Mesenchymal stem cell (in vitro differentiated cells and primary cell): Measurements from ENCODE around the gene ARHGEF4.

Experiments
- DNase-seq: peaks from one replicate; pipeline ENCODE4 v3.0.0-alpha.2; 2013
- H2AFZ ChIP-seq: one replicate; pipeline ENCODE4 v1.6.1; 2013; ENCODE audit warnings: low read depth, mild to moderate bottlenecking, control low read depth, inconsistent platforms, low read length, moderate library complexity
- H2AK5ac ChIP-seq: 2 replicates; pipeline ENCODE4 v1.6.1; 2013; ENCODE audit warnings: low read length, moderate library complexity, mild to moderate bottlenecking, inconsistent platforms; ENCODE audit not compliant: severe bottlenecking
- H2BK120ac ChIP-seq: one replicate; pipeline ENCODE4 v1.6.1; 2013; ENCODE audit warnings: low read depth, mild to moderate bottlenecking, inconsistent platforms, low read length, moderate library complexity
- H2BK12ac ChIP-seq, 2 experiments: one replicate each; pipeline ENCODE4 v1.6.1; 2013; ENCODE audit warnings: inconsistent platforms in 2 of 2, low read length in 2 of 2, mild to moderate bottlenecking in 2 of 2, moderate library complexity in 2 of 2, control low read depth in 1 of 2
- H2BK15ac ChIP-seq: one replicate; pipeline ENCODE4 v1.6.1; 2013; ENCODE audit warnings: mild to moderate bottlenecking, low read depth, inconsistent platforms; ENCODE audit not compliant: poor library complexity, severe bottlenecking
- H2BK5ac ChIP-seq: 2 replicates; pipeline ENCODE4 v1.6.1; 2013; ENCODE audit warnings: low read depth, mild to moderate bottlenecking, low read length, control low read depth, inconsistent platforms; ENCODE audit not compliant: poor library complexity, severe bottlenecking
- H3K14ac ChIP-seq, 2 experiments: one replicate each; pipeline ENCODE4 v1.6.1; 2013; ENCODE audit warnings: inconsistent platforms in 2 of 2, low read length in 2 of 2, control low read depth in 1 of 2, mild to moderate bottlenecking in 1 of 2, moderate library complexity in 1 of 2
- H3K18ac ChIP-seq, 2 experiments: one replicate each; pipeline ENCODE4 v1.6.1; 2013; ENCODE audit warnings: inconsistent platforms in 2 of 2, low read length in 2 of 2, control low read depth in 1 of 2, low read depth in 1 of 2, mild to moderate bottlenecking in 1 of 2
- H3K23ac ChIP-seq, 2 experiments: one replicate each; pipeline ENCODE4 v1.6.1; 2013; ENCODE audit warnings: inconsistent platforms in 2 of 2, low read length in 2 of 2, mild to moderate bottlenecking in 2 of 2, moderate library complexity in 2 of 2, control low read depth in 1 of 2
- H3K27ac ChIP-seq: 2 replicates; pipeline ENCODE4 v1.5.1; 2013; ENCODE audit warnings: mild to moderate bottlenecking, moderate library complexity, low read length, control low read depth, inconsistent platforms; ENCODE audit not compliant: poor library complexity, severe bottlenecking
- H3K27me3 ChIP-seq, 2 experiments: 2 replicates each; pipeline versions ENCODE4 v1.6.1 to v1.7.0; 2013; ENCODE audit warnings: low read length in 2 of 2, mild to moderate bottlenecking in 2 of 2, moderate library complexity in 2 of 2, control low read depth in 1 of 2, inconsistent platforms in 1 of 2; ENCODE audit not compliant: control insufficient read depth in 1 of 2, insufficient read depth in 1 of 2
- H3K36me3 ChIP-seq, 2 experiments: 2 replicates each; pipeline versions ENCODE4 v1.6.1 to v1.7.0; 2013; ENCODE audit warnings: low read length in 2 of 2, control low read depth in 1 of 2, inconsistent platforms in 1 of 2, low read depth in 1 of 2, mild to moderate bottlenecking in 1 of 2; ENCODE audit not compliant: insufficient read depth in 2 of 2, control insufficient read depth in 1 of 2
- H3K4ac ChIP-seq, 2 experiments: one replicate each; pipeline ENCODE4 v1.6.1; 2013; ENCODE audit warnings: inconsistent platforms in 2 of 2, low read length in 2 of 2, mild to moderate bottlenecking in 2 of 2, moderate library complexity in 2 of 2, control low read depth in 1 of 2, low read depth in 1 of 2
- H3K4me1 ChIP-seq: 2 replicates; pipeline ENCODE4 v1.6.1; 2013; ENCODE audit warnings: low read depth, low read length, control low read depth; ENCODE audit not compliant: control insufficient read depth, insufficient read depth
- H3K4me2 ChIP-seq: 2 replicates; pipeline ENCODE4 v1.6.1; 2013; ENCODE audit warnings: low read length, mild to moderate bottlenecking, inconsistent platforms; ENCODE audit not compliant: poor library complexity, severe bottlenecking
- H3K4me3 ChIP-seq, 2 experiments: 2 replicates each; pipeline versions ENCODE4 v1.5.1 to v1.7.0; 2013; ENCODE audit warnings: low read length in 2 of 2, mild to moderate bottlenecking in 2 of 2, control low read depth in 1 of 2, low read depth in 1 of 2; ENCODE audit not compliant: insufficient read depth in 1 of 2
- H3K79me1 ChIP-seq: replicated peaks from 2 replicates; pipeline ENCODE4 v1.6.1; 2013; ENCODE audit warnings: mild to moderate bottlenecking, control low read depth, low read length, inconsistent platforms; ENCODE audit not compliant: poor library complexity, severe bottlenecking
- H3K9ac ChIP-seq: 2 replicates; pipeline ENCODE4 v1.7.0; 2013; ENCODE audit warnings: mild to moderate bottlenecking, low read length, moderate library complexity
- H3K9me3 ChIP-seq: 2 replicates; pipeline ENCODE4 v1.7.0; 2013; ENCODE audit warnings: mild to moderate bottlenecking, low read length; ENCODE audit not compliant: control insufficient read depth
- H4K8ac ChIP-seq: one replicate; pipeline ENCODE4 v1.6.1; 2013; ENCODE audit warnings: inconsistent platforms, mild to moderate bottlenecking, low read length, moderate library complexity
- H4K91ac ChIP-seq: one replicate; pipeline ENCODE4 v1.6.1; 2013; ENCODE audit warnings: mild to moderate bottlenecking, low read length, inconsistent platforms
- WGBS: methylation state at CpG from one replicate; pipeline ENCODE4 v1.1.7; 2013; ENCODE audit warnings: mixed read lengths; 5-methylcytosine and 5-hydroxymethylcytosine counted together

ARHGEF4 gene

DNA sequence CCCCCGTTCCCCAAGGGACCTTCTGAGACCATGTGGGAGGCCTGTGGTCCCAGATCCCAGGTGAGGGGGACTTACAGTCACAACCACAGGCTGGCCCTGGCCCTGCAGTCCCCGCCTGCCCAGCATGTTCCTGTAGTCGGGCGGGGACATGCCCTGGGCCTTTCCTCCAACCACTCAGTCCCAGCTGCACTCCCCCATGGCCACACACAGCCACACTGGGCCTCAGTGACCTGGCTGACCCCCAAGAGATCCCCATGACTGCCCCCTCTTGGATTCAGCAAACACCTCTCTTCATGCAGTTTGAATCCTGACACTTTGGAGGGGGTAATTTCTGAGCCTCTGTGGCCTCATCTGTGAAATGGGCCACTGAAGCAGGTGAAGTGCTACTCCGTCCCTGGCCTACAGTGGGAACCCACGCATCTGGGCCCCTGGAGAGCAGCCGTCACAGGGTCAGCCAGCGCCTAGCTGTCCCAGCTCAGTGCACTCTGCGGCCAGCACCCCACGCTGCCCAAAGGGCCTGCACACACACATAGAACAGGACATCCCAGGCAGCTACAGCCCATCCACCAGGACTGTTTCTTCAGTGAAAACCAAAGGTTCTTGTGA lies 12.7 kb upstream of the ARHGEF4 start:
- Histone ChIP-seq H3K14ac (no peak overlapping the region), H2BK12ac (no peak overlapping the region), H4K8ac (no peak overlapping the region), H3K9me3 (no peaks in the 10 kb centered on the region), H3K18ac (no peak overlapping the region), H3K4me3 (no peak overlapping the region), H3K27me3 (peaks cover 0 to 7% of the 10 kb centered on the region in 2 experiments), H2AFZ (no peak overlapping the region), H3K4ac (no peak overlapping the region), H3K36me3 (no peaks in the 10 kb centered on the region), H3K4me1 (peaks cover 49% of the 10 kb centered on the region), H3K79me1 (no peaks in the 10 kb centered on the region), H4K91ac (no peak overlapping the region), H2BK15ac (no peak overlapping the region), H2AK5ac (peak overlapping the region; percentile 49), H2BK120ac (no peak overlapping the region), H3K27ac (peak overlapping the region; percentile 13), H3K9ac (peak overlapping the region; percentile 42), H3K23ac (no peak overlapping the region), H3K4me2 (no peak overlapping the region), H2BK5ac (no peak overlapping the region)
- WGBS, result 77% methylated on average over 10 of the region's 10 CpGs
- no peak for DNase-seq

DNA sequence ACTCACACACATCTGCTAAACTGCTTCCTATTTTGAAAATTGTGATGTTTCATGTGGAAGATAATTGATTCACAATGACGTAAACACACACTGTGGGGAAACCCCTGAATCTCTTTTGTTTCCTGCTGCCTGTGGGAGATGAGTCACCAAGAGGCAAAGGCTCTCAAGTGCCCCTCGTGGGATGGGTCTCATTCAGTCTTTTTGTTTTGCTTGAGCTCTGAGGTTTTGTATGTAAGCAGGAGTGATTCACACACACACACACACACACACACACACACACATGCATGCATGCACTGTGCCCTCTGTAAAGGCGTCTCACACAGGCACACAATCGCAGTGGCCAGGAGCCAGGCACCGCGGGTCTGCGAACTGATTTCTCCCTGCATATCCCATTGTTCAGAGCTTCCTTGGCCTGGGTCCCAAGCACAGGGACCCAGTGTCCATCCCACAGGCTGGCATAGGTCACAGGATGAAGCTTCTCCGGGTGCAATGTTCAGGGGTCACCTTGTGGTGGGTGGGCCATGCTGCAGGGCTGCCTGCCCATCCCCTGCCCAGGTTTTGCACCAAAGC lies 12.1 kb upstream of the ARHGEF4 start:
- H3K4me2 ChIP-seq, result no peak overlapping the region
- no peak overlapping the region for H3K27ac ChIP-seq
- no peak overlapping the region for H3K4ac ChIP-seq
- no peaks in the 10 kb centered on the region for H3K79me1 ChIP-seq
- no peak overlapping the region for H4K91ac ChIP-seq
- peak; percentile 83 for DNase-seq
- no peak overlapping the region for H3K4me3 ChIP-seq
- H2BK12ac ChIP-seq, result no peak overlapping the region
- H3K14ac ChIP-seq, result no peak overlapping the region
- H3K23ac ChIP-seq, result no peak overlapping the region
- H4K8ac ChIP-seq, result no peak overlapping the region
- WGBS, result 56% methylated on average over 7 of the region's 8 CpGs
- H2AK5ac ChIP-seq, result no peak overlapping the region
- peak overlapping the region; percentile 42 for H3K9ac ChIP-seq
- no peak overlapping the region for H2BK15ac ChIP-seq
- H2AFZ ChIP-seq, result no peak overlapping the region
- no peak overlapping the region for H2BK120ac ChIP-seq
- H3K36me3 ChIP-seq, result no peaks in the 10 kb centered on the region
- H2BK5ac ChIP-seq, result no peak overlapping the region
- H3K27me3 ChIP-seq, result peaks cover 0 to 3% of the 10 kb centered on the region in 2 experiments
- H3K9me3 ChIP-seq, result no peaks in the 10 kb centered on the region
- peaks cover 53% of the 10 kb centered on the region for H3K4me1 ChIP-seq
- H3K18ac ChIP-seq, result peak overlapping the region in 1 of 2 experiments; percentile 19

- H4K8ac ChIP-seq, result no peak overlapping the region
- H2BK5ac ChIP-seq, result no peak overlapping the region
- H2BK12ac ChIP-seq, result no peak overlapping the region
- H2BK15ac ChIP-seq, result no peak overlapping the region
- H3K79me1 ChIP-seq, result no peaks in the 10 kb centered on the region
- no peak overlapping the region for H3K4me2 ChIP-seq
- H3K4me3 ChIP-seq, result no peak overlapping the region
- no peak overlapping the region for H2AK5ac ChIP-seq
- no peaks in the 10 kb centered on the region for H3K36me3 ChIP-seq
- H3K14ac ChIP-seq, result no peak overlapping the region
- no peaks in the 10 kb centered on the region for H3K27me3 ChIP-seq
- H2AFZ ChIP-seq, result no peak overlapping the region
- H4K91ac ChIP-seq, result no peak overlapping the region
- H3K4me1 ChIP-seq, result peaks cover 45% of the 10 kb centered on the region
- no peak overlapping the region for H3K27ac ChIP-seq
- H2BK120ac ChIP-seq, result no peak overlapping the region
- no peak overlapping the region for H3K4ac ChIP-seq
- H3K23ac ChIP-seq, result no peak overlapping the region
- no peak overlapping the region for H3K18ac ChIP-seq
- no peaks in the 10 kb centered on the region for H3K9me3 ChIP-seq
- 88% methylated on average over 16 of the region's 16 CpGs for WGBS
- no peak for DNase-seq
- no peak overlapping the region for H3K9ac ChIP-seq
Observed at GRCh38 chr2:130825231-130825965, 11.3 kb upstream of the ARHGEF4 start.

DNA sequence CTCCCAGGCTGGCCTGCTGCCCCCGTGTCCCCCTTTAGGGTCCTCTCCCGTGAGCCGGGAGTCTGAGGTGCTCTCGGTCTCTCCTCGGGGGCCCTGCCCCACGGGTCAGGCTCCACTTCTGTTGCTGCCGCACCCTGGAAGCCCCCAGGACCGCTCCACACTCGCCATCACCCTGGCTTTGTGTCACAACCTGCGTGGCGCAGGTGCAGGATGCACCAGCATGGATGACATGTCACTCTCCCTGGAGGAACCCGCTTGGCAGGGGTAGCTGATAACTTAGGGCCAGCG lies 10.8 kb upstream of the ARHGEF4 start:
- Histone ChIP-seq H3K4me1 (peaks cover 41% of the 10 kb centered on the region), H3K27ac (no peak overlapping the region), H3K4me3 (no peak overlapping the region), H3K9ac (no peak overlapping the region), H3K79me1 (no peaks in the 10 kb centered on the region), H3K4me2 (no peak overlapping the region), H2AFZ (no peak overlapping the region), H3K27me3 (peaks cover 0 to 5% of the 10 kb centered on the region in 2 experiments), H3K36me3 (no peaks in the 10 kb centered on the region), H4K91ac (no peak overlapping the region), H2AK5ac (no peak overlapping the region), H2BK15ac (no peak overlapping the region), H3K23ac (no peak overlapping the region), H3K18ac (no peak overlapping the region), H4K8ac (no peak overlapping the region), H3K4ac (no peak overlapping the region), H2BK5ac (no peak overlapping the region), H2BK12ac (no peak overlapping the region), H3K9me3 (no peaks in the 10 kb centered on the region), H2BK120ac (no peak overlapping the region), H3K14ac (no peak overlapping the region)
- 81% methylated on average over 13 of the region's 13 CpGs for WGBS
- no peak for DNase-seq
